ENCODE data around the gene RNF181.
A peak's percentile ranks its signal among the peaks of the same experiment; 100 is the strongest.
"Not testable (repeated sequence)": the region's sequence is repeated elsewhere in the genome, so short reads cannot be mapped to it uniquely, and the experiment has no call there.

RNF181 gene

GRCh38 chr2:85577386-85578242, 17.9 kb upstream of the RNF181 start, which contains the start of gene VAMP8:
Gene VAMP8, plus strand, starts transcription at chr2:85577586. Its CDS starts 61 bp downstream, at chr2:85577647.
- peak; percentile 59 for DNase-seq (ENCODE audit: low spot score)

GRCh38 chr2:85578243-85579180, 17.0 kb upstream of the RNF181 start:
- no peak for DNase-seq (ENCODE audit: low spot score)

GRCh38 chr2:85579266-85579935, 16.1 kb upstream of the RNF181 start:
- no peak for DNase-seq (ENCODE audit: low spot score)

GRCh38 chr2:85580206-85580605, 15.3 kb upstream of the RNF181 start:
- no peak for DNase-seq (ENCODE audit: low spot score)

DNA sequence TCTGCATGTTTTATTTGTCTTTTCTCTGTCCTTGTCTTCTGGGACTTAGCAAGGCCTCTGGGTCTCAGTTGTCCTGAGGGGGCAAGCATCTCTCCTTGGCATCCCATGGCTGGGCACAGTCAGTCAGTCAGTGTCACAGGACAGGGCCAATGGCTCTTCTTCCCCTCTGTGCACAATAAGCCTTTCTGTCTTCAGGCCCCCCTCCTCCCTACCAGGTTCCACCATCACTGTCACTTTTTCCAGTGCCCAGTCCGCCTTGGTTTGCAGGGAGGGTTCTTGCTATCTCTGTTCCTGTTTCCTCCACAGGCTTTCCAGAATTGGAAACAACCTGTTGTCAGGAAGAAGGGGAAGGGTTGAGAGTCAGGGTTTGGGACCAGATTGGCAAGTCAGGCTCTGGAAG, 13.1 kb upstream of the RNF181 start:
- no peak for DNase-seq (ENCODE audit: low spot score)

GRCh38 chr2:85583667-85584353, 11.7 kb upstream of the RNF181 start:
- no peak for DNase-seq (ENCODE audit: low spot score)

GRCh38 chr2:85584354-85584856, 11.1 kb upstream of the RNF181 start, which contains the start of gene VAMP5:
Gene VAMP5, plus strand, starts transcription at chr2:85584431. Its CDS starts 60 bp downstream, at chr2:85584491.
- DNase-seq (ENCODE audit: low spot score): no peak

DNA sequence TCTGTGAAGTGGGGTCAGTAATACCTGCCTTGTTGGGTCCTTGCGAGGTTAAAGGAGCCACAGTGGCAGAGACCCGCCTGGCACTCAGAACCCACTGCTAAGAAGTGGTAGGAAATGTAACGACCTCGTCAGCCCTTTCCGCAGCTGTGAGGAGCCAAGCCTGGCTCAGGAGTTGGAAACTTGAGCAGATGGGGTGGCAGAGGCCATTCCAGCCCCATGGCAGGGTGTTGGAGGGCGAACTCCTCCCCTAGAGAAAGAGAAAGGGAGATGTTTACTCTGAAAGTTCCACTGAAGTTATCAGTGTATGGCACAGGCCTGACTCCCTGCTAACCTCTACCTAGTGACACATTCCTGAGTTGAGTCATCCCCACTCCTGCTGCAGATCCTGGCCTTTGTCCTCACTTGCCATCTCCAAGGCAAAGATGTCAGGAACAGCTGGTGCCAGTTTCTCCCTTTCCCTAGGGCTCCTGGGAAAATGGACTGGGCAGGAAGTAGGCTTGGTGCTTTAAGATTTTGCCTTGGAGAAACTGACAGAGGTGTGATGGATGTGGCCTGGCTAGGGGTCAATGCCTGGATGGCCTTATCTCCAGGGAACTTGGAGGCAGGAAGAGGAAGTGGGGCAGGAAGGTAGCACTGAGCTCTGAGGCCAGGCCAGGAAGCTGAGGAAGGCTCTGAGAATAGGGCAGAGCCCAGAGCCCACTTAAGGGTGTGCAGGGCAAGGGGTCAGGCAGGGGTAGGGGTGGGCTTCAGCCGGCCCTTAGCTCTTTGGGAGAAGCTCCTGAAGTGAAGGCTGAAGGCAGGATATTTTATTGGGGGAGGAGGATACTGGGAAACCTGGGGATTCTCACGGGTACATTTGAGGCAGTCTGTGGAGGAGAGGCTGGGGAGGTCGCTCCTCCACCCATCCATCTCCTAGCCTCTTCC, 10.4 kb upstream of the RNF181 start:
- no peak for DNase-seq (ENCODE audit: low spot score)

DNA sequence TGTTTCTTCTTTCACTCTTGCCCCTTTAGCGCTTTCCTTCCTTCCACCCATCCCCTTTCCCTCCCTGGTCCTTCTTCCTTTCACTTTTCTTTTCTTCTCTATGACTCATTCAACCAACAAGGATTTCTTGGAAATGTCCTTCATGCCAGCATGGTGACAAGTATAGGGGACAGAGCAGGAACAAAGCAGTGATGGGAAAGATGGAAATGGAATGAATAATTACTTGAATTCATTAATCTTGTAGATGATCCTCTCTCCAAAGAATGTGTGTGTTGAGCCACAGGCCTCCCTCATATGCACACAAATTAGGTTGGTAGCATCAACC, 9.8 kb upstream of the RNF181 start:
- no peak for DNase-seq (ENCODE audit: low spot score)

GRCh38 chr2:85588236-85588635, 7.3 kb upstream of the RNF181 start:
- DNase-seq (ENCODE audit: low spot score): no peak

GRCh38 chr2:85588645-85589044, 6.9 kb upstream of the RNF181 start:
- DNase-seq (ENCODE audit: low spot score): no peak

GRCh38 chr2:85589181-85589580, 6.4 kb upstream of the RNF181 start:
- no peak for DNase-seq (ENCODE audit: low spot score)

- DNase-seq (ENCODE audit: low spot score): no peak
Measured at GRCh38 chr2:85589982-85590791, 5.4 kb upstream of the RNF181 start.

DNA sequence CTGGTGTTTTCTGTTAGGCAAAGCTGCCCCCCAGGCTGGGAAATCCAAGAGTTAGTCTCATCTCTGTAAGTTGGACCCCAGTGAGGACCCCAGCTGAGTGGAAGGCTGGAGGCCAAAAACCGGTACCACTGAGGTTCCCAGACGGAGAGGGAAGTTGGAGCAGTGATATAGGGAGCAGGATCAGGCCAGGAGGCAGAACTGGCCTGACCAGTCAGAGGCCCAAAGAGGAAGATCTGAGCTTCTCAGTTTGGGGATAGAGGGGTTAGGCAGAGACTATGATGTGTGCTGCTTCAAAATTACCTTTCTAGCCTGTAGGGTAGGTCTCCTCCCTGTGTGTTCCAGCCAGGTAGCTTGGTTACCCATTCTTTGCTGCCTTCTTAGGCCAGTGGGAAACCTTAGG, 4.6 kb upstream of the RNF181 start:
- DNase-seq (ENCODE audit: low spot score): no peak

GRCh38 chr2:85591563-85591962, 4.0 kb upstream of the RNF181 start:
- no peak for DNase-seq (ENCODE audit: low spot score)

DNA sequence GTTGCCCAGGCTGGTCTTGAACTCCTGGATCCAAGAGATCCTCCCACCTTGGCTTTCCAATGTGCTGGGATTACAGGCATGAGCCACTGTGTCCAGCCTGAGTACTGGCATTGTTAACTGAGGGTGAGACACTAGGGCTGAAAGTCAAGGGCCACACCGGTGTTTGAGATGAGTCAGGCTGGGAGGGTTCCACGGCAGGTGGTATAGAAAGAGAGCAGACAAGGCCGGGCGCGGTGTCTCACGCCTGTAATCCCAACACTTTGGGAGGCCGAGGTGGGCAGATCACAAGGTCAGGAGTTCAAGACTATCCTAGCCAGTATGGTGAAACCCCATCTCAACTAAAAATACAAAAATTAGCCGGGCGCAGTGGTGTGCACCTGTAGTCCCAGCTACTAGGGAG, 3.2 kb upstream of the RNF181 start:
- not testable (repeated sequence) for DNase-seq (ENCODE audit: low spot score)

- no peak for DNase-seq (ENCODE audit: low spot score)
Measured at GRCh38 chr2:85593023-85593422, 2.5 kb upstream of the RNF181 start.

DNA sequence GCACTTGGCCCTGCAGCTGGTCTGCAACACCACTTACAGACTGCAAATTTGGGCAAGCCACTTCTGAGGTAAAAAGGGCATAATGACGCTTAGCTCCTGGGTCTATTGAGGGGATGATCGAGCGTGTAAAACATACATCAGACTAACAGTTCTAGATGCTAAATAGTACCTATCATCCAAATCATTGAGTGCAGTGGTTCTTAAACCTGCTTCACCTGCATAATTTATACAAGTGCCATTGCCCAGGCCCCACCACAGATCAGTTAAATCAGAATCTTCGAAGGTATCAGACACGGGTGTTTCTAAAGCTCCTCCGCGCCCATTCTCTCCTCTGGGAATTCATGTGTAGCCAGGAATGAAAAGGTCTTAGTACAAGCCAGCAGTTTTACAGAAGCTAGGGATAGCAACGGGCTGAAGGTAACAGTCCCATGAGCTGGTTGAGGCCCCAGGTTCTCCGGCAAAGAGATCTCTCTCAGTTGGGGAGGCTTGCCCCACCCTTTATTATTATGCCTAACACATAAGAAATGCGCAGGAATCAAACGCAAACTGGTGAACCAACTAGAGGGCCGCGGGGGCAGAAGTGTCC, 737 bp upstream of the RNF181 start:
- DNase-seq (ENCODE audit: low spot score): no peak

DNA sequence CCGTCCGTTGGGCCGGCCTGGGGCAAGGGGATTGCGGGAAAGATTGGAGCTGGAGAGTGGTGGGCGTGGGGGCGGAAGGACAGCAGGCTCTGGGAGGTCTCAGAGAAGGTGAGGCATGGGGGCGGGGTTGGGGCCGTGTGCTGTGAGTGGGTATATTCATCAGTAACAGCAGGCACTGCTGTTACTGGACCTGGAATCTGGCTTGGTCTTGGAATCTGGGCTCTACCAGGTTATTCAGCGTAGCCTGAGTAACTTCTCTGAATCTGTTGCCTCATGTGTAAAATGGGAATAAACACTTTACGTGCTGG, 435 bp downstream of the RNF181 start:
- DNase-seq (ENCODE audit: low spot score): no peak

Data from CD4-positive, alpha-beta T cell treated with Interleukin-15 for 4 hours (primary cell).